Measurements from ENCODE around the gene ZBTB16.

The ZBTB16 gene

DNA sequence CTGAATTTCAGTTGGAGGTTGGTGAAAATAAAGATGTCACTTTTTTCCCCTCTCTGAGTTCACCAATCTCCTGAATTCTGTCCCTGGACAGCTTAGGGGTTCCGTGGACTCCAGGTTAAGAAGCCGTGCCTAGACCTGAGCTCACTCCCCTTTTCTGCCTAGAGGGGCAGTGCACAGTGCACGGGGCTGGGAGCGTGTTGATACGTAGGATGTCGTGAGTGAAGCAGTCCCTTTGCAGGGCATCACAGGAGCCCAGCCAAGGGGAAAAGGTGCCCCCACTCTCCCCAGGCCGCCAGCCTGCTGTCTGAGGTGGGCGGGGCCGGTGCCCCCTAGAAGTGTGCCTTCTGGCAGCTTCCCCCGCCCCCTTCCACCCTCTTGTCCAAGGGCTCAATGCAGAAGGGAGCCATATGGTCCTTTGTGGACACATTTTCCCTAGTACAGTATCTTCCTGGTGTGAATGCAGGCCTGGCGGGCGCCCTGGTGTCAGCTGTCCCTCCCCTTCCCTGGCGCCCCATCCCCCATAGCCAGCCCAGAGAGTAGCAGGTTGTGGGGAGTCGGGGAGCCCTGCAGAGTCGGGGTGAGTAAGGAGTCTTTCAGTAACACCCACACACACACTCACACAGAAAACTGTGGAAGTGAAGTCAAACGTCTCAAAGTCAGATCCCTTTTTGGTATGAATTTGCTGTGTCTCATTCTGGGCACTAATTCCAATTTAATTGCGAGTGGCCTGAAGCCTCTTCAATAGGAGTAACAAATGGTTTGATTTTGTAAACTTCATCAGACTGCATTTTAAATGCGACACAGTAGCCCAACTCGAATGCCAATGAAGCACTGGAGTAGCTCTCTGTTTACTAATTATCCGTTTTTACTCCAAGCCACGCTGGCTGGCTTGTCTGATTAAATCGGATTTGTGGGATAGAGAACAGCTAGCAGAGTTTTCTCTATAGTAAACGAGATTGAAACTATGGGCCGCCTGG lies 169.2 kb downstream of the ZBTB16 start:
- no peaks in the 10 kb centered on the region; the same call in 1 of the 2 replicates for H3K27me3 ChIP-seq (replicated peaks; ENCODE audit: control insufficient read depth, insufficient read depth, low read length)
- no peak for DNase-seq (ENCODE audit: extremely low read depth, insufficient read length)
- no peak overlapping the region for H3K4me3 ChIP-seq (replicated peaks; ENCODE audit: low read depth, low read length)
- no peaks in the 10 kb centered on the region for H3K36me3 ChIP-seq (ENCODE audit: control insufficient read depth, insufficient read depth, low read length)
- TF ChIP-seq, protein P1, sequence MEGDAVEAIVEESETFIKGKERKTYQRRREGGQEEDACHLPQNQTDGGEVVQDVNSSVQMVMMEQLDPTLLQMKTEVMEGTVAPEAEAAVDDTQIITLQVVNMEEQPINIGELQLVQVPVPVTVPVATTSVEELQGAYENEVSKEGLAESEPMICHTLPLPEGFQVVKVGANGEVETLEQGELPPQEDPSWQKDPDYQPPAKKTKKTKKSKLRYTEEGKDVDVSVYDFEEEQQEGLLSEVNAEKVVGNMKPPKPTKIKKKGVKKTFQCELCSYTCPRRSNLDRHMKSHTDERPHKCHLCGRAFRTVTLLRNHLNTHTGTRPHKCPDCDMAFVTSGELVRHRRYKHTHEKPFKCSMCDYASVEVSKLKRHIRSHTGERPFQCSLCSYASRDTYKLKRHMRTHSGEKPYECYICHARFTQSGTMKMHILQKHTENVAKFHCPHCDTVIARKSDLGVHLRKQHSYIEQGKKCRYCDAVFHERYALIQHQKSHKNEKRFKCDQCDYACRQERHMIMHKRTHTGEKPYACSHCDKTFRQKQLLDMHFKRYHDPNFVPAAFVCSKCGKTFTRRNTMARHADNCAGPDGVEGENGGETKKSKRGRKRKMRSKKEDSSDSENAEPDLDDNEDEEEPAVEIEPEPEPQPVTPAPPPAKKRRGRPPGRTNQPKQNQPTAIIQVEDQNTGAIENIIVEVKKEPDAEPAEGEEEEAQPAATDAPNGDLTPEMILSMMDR (IDR thresholded peaks at IDR 0.05; ENCODE audit: insufficient read depth, low read length, poor library complexity, severe bottlenecking): no peak

DNA sequence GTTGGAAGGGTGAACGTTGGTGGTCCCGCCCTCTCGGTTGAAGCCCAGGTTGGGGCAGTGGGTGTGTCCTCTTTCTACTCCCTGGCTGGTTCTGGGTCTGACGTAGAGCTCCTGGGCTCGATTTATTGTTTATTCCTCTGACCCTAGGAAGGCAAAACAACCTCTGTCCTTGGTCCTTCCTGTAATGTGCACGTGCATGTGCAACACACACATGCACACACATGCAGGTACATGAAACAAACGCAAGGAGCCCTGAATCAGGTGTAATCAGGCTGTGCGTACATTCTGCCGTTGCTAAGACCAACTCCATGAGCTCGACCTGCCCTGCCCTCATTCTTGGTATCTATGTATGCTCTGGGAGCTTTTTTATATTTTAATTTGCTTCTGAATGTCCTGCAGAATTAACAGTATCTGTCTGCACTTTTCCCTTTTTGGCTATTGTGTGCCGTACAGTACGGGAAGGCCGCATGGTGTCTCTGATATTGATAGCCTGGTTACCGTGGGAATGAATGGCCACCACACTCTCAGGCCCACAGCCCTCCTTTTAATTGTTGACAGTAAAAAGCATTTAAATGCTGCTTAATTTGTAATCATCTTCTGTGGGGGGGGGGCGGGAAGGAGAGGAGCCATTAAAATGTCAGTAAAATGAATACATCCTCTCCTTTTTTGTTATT lies 170.7 kb downstream of the ZBTB16 start:
- no peak overlapping the region for H3K4me3 ChIP-seq (replicated peaks; ENCODE audit: low read depth, low read length)
- H3K36me3 ChIP-seq (ENCODE audit: control insufficient read depth, insufficient read depth, low read length): no peaks in the 10 kb centered on the region
- no peak for DNase-seq (ENCODE audit: extremely low read depth, insufficient read length)
- TF ChIP-seq, protein P1 (IDR thresholded peaks at IDR 0.05; ENCODE audit: insufficient read depth, low read length, poor library complexity, severe bottlenecking): no peak
- H3K27me3 ChIP-seq (replicated peaks; ENCODE audit: control insufficient read depth, insufficient read depth, low read length): no peaks in the 10 kb centered on the region; the same call in 1 of the 2 replicates

DNA sequence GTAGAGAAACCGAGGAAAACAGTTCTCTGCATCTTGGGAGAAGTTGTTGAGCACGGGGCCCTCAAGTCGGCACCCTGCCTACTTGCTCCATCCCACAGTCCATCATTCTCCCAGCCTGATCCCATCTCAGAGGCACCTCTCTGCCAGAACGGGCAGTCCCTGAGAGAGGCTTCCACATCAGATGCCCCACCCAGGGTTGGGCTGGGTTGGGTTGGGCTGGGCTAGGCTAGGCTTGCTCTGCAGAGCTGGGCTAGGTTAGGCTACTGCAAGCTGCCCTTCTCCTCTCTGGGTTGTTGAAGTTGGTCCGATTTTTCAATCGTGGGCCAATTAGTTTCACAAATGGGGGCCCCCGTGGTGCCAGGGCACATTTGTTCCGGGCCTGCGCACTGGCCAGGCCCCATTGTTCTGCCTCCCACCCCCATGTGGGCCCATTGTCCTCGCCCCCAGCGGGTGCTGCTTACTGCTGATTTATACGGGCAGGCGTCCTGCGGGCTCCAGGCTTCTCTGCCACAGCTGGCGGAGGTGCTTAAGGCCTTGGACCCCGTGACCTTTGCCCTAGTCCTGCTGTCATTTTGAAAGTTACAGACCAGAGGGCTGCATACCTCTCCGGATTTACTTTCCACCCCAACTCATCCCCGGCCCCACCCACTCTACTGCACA lies 173.0 kb downstream of the ZBTB16 start:
- DNase-seq (ENCODE audit: extremely low read depth, insufficient read length): no peak
- no peak overlapping the region for H3K4me3 ChIP-seq (replicated peaks; ENCODE audit: low read depth, low read length)
- TF ChIP-seq, protein P1 (IDR thresholded peaks at IDR 0.05; ENCODE audit: insufficient read depth, low read length, poor library complexity, severe bottlenecking): no peak
- H3K36me3 ChIP-seq (ENCODE audit: control insufficient read depth, insufficient read depth, low read length): no peaks in the 10 kb centered on the region
- H3K27me3 ChIP-seq (replicated peaks; ENCODE audit: control insufficient read depth, insufficient read depth, low read length): peaks cover 2% of the 10 kb centered on the region

DNA sequence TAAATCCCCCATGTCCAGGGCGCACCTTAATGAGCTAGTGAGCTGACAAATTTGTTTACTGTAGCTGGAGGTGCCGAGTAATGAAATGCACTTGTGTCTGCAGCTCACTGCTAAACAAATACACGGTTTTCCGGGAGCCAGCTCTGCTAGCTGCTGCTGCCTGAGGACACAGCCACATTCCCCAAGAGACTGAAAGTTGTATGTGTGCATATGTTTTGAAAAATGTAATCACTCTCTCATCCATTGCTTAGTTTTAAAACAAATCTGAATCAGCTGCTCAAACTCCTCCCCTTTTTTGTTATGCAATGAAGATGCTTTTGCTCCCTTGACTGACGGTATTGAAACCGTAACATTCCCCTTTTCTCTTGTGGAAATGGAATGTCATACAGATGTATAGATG lies 174.2 kb downstream of the ZBTB16 start:
- TF ChIP-seq, protein P1 (IDR thresholded peaks at IDR 0.05; ENCODE audit: insufficient read depth, low read length, poor library complexity, severe bottlenecking): no peak
- no peak overlapping the region for H3K4me3 ChIP-seq (replicated peaks; ENCODE audit: low read depth, low read length)
- peaks cover 2% of the 10 kb centered on the region for H3K27me3 ChIP-seq (replicated peaks; ENCODE audit: control insufficient read depth, insufficient read depth, low read length)
- no peaks in the 10 kb centered on the region for H3K36me3 ChIP-seq (ENCODE audit: control insufficient read depth, insufficient read depth, low read length)
- no peak for DNase-seq (ENCODE audit: extremely low read depth, insufficient read length)

DNA sequence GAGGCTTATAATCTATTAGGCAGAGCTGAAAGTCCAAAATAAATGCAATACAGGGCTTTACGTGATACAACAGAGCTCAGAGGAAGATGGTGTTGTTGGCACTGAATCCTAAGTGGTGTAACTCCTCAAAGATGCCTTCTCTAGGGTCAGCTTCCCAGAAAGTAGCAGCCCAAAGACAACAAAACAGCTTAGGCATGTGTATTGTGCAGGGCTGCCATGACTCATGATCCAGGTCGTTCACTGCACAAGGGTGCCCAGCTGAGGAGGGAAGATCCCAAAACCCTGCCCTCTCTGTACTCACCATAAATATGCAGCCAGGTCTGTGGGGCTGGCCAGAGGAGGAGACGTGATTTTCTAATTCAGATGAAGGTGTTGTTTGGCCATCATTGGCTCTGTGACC lies 177.3 kb downstream of the ZBTB16 start:
- no peak for DNase-seq (ENCODE audit: extremely low read depth, insufficient read length)
- TF ChIP-seq, protein P1 (IDR thresholded peaks at IDR 0.05; ENCODE audit: insufficient read depth, low read length, poor library complexity, severe bottlenecking): no peak
- no peak overlapping the region for H3K4me3 ChIP-seq (replicated peaks; ENCODE audit: low read depth, low read length)
- H3K27me3 ChIP-seq (replicated peaks; ENCODE audit: control insufficient read depth, insufficient read depth, low read length): peaks cover 2% of the 10 kb centered on the region
- H3K36me3 ChIP-seq (ENCODE audit: control insufficient read depth, insufficient read depth, low read length): no peaks in the 10 kb centered on the region
